Measurements from ENCODE around the gene ZPR1. TPM values are rescaled to one million over a fixed set of nuclear protein-coding genes. Genes with fewer than 3 reads are reported as not detected.

Gene ZPR1
- polyA plus RNA-seq, 1 donor from 2014 or later: 34.5 TPM

- TF ChIP-seq SMC3 (conservative IDR thresholded peaks at IDR 0.05; ENCODE audit: poor library complexity) (no peak), EP300 (conservative IDR thresholded peaks at IDR 0.05; ENCODE audit: poor library complexity, severe bottlenecking) (no peak)
Observed at GRCh38 chr11:116787436-116787785, 412 bp downstream of the ZPR1 start (continued).

- peak overlapping the region; percentile 91 for H3K4me3 ChIP-seq (ENCODE audit: low read length)
Observed at GRCh38 chr11:116786966-116787365, 857 bp downstream of the ZPR1 start.

More at GRCh38 chr11:116786966-116787365, 857 bp downstream of the ZPR1 start:
- Histone ChIP-seq H3K9me3 (ENCODE audit: low read length) (no peaks in the 10 kb centered on the region), H3K27me3 (ENCODE audit: insufficient read depth, low read depth, low read length) (no peaks in the 10 kb centered on the region), H3F3A (ENCODE audit: insufficient read depth, low read length, poor library complexity, severe bottlenecking) (no peaks in the 10 kb centered on the region), H4K20me1 (ENCODE audit: insufficient read depth) (no peaks in the 10 kb centered on the region), H3K36me3 (ENCODE audit: insufficient read depth, low read length) (no peaks in the 10 kb centered on the region), H3K9ac (ENCODE audit: low read length) (peak overlapping the region; percentile 82), H3K9me2 (ENCODE audit: insufficient read depth, low read length) (no peaks in the 10 kb centered on the region), H3K4me2 (ENCODE audit: low read length) (peak overlapping the region; percentile 99), H3K27ac (ENCODE audit: low read length) (peak overlapping the region; percentile 41), H3K79me2 (replicated peaks; ENCODE audit: insufficient read depth, low read length) (peaks cover 12% of the 10 kb centered on the region), H2AFZ (ENCODE audit: low read depth, low read length) (peak overlapping the region; percentile 97)
- TF ChIP-seq SMC3 (conservative IDR thresholded peaks at IDR 0.05; ENCODE audit: poor library complexity) (no peak), EP300 (conservative IDR thresholded peaks at IDR 0.05; ENCODE audit: poor library complexity, severe bottlenecking) (no peak), EZH2 (IDR thresholded peaks at IDR 0.05; ENCODE audit: borderline replicate concordance, insufficient read depth, low read length, poor library complexity, severe bottlenecking) (no peak), RAD21 (conservative IDR thresholded peaks at IDR 0.05) (no peak), POLR2AphosphoS5 (IDR thresholded peaks at IDR 0.05) (no peak), CTCF (IDR thresholded peaks at IDR 0.05; ENCODE audit: poor library complexity, severe bottlenecking) (no peak), MXI1 (conservative IDR thresholded peaks at IDR 0.05; ENCODE audit: poor library complexity, severe bottlenecking) (no peak), REST (IDR thresholded peaks at IDR 0.05; ENCODE audit: borderline replicate concordance) (no peak)
